GM18505 (cell line): ENCODE data around the gene PPP3CB.

Experiments used
- ATAC-seq: cut with Tn5 transposase; IDR thresholded peaks from one replicate; pipeline ENCODE4 v1.9.1; 2021; ENCODE audit not compliant: unreplicated experiment
- POLR2A ChIP-seq: IDR thresholded peaks from 4 replicates; pipeline ENCODE4 v1.6.1; 2011; ENCODE audit warnings: borderline replicate concordance; ENCODE audit not compliant: insufficient read depth, insufficient read length; ENCODE audit errors: extremely low read depth

The PPP3CB gene

DNA sequence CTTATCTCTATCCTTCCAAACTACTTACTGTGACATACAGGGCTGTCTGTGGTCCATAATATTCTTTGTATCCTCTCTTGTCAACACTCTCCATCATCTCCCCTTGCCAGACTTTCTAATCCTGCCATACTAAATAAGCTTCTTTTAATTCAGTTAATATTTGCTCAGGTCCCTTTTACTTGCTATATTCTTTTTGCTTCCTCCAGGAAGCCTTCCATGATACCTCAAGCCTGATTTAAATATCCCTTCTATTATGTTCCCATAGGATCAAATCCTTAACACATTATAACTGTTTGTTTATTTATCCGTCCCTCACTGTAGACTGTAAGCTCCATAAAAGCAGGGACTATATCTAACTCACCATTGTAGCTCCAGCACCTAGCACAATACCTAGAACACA, 7.2 kb upstream of the PPP3CB start:
- no peak for ATAC-seq
- TF ChIP-seq POLR2A = no peak

- no peak for ATAC-seq
- no peak for TF ChIP-seq POLR2A
Observed at GRCh38 chr10:73501651-73502050, 5.8 kb upstream of the PPP3CB start.

DNA sequence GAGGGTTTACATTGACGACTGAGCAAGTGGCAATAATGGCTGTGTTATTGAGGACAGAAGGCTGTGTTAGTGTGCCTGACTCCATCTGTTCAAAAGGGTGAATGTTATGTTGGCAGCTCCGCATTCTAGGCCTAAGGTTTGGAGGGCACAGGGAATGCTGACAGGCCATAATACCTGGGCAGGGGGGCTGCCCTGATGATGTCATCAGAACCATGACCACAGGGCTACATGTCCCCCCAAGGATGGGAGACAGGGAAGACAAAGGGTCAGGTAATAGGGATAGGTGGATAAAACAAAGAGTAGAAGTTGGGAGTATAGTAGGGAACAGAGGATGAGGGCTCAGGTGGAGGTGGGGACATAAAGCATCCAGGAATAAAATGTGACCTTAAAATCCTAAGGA, 1.8 kb upstream of the PPP3CB start:
- TF ChIP-seq POLR2A = no peak
- no peak for ATAC-seq

DNA sequence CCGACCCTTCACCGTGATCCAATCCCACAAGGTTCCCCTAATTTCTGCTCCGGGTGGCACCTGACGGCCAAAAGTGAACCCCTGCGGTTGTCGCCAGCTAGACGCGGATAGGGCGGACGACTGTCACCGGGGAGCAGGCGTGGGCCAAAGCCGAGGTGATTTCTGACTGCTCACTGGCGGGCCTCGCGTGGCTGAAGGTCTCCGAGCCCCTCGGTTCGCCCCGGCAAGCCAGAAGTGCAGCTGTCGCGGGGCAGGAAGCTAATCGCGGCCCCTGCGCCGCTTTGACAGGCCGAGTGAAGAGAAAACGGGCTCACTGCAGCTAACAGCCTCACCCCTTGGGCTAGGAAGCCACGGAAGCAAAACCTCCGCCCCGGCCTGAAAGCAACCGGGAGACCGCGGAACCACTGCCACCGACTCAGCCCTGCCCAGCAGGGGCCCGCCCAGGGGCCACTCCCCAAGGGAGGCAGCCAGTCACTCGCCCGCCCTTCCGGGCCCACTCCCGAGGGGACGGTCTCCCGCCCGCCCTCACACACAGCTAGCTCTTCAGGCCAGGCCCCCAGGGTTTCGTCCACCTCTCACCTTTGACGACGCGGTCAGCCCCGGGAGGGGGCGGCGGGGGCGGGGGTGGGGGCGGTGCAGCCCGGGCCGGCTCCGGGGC, 469 bp downstream of the PPP3CB start:
- peak; percentile 96 for TF ChIP-seq POLR2A
- peak; percentile 88 for ATAC-seq

DNA sequence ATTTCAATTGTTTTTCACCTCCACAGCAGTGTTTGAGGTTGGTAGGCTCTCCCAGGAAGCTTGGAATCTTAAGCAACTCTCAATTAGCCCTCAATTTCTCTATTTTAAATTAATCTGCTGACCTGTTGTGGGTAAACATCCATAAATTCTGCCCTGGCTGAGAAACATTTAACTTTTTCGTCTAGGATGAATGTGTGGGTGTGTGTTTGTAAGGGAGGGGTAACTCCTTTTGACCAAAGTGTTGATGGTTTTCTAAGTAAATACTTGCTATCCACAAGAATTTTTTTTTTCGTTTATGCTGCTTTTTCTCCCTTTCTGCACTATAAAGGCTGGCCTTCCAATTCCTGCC, 973 bp downstream of the PPP3CB start:
- no peak for ATAC-seq
- TF ChIP-seq POLR2A = no peak

DNA sequence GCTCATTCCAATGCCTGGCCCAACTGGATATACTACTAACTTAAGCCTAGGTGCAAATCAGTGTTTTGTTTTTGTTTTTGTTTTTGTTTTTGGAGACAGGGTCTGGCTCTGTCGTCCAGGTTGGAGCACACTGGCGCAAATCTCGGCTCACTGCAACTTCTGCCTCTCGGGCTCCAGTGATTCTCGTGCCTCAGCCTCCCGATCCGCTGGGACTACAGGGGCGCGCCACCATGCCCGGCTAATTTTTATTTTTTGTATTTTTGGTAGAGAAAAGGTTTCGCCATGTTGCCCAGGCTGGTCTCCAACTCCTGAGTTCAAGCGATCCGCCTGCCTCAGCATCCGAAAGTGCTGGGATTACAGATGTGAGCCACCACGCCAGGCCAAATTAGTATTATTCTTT, 1.6 kb downstream of the PPP3CB start:
- TF ChIP-seq POLR2A = no peak
- no peak for ATAC-seq

- TF ChIP-seq POLR2A = no peak
- ATAC-seq = no peak
Observed at GRCh38 chr10:73493781-73494180, 2.0 kb downstream of the PPP3CB start.

DNA sequence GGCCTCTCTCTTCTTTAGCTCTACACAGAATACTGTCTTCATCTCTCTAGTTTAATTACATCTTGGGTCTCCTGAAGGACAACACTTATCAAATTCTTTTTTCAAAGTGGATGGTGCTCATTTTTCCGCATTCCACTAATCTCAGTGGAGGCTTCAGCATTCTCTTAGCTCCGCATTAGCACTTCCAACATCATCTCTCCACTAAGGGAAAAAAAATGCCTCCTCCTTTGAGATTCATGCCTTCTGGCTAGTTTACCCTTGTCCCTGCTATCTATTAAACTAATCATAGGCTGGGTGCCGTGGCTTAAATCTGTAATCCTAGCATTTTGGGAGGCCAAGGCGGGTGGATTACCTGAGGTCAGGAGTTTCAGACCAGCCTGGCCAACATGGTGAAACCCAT, 9.2 kb downstream of the PPP3CB start:
- ATAC-seq = no peak
- TF ChIP-seq POLR2A = no peak

DNA sequence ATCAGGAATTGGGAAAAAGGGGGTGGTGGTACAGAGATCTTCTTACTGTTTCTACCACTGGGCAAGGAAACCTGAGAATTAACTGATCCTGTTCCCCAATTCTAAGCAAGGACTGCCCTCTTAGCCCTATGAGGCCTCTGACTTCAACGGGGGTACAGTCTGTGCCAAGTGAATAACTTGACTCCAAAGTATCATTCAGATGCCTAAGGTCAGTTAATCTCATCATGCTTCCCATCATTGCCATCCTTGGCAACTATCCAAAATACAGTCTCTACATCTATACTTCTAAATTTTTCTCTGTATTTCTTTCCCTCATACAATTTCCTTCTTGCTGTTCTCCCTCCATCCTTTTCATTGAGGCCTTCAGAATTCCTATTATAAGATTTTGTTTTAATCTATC, 10.5 kb downstream of the PPP3CB start:
- no peak for TF ChIP-seq POLR2A
- ATAC-seq = no peak

- no peak for ATAC-seq
- TF ChIP-seq POLR2A = no peak
Observed at GRCh38 chr10:73480158-73480557, 15.7 kb downstream of the PPP3CB start.

DNA sequence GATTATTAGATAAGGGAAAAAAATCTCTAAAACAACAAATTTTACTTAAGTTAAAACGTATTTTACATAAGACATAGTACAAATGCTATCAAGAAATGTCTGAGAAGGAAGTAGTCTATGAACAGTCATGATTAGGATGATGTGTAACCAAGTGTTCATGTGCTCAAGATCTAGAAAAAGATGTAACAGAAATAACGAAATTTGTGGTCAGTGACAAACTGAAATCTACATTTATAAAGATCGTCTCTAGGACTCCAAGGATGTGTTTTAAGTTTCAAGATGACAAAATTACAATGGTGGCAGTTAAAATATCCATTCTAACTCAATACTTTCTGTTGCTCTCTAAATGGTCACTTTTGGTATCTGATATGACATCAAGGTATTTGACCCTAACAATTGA, 17.2 kb downstream of the PPP3CB start:
- TF ChIP-seq POLR2A = no peak
- ATAC-seq = no peak

DNA sequence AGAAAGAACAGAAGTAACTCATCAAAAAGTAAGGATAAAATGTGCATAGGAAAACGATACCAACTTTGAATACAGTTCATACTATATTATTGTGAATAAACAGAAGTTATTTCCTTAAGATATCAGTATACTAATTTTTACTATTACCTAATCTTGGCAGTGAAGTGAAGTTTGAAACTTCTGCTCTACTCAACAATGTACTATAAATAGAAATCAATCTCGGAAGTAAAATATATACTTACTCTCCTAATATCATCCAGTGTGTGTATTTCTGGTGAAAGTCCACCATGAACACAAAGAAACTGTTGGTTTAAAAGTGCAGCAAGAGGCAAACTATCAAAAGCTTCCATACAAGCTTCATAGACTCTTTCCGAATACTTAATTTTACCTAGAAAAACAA, 24.6 kb downstream of the PPP3CB start:
- no peak for ATAC-seq
- TF ChIP-seq POLR2A = no peak

GRCh38 chr10:73469579-73469978, 26.2 kb downstream of the PPP3CB start:
- no peak for TF ChIP-seq POLR2A
- ATAC-seq = no peak

- ATAC-seq = no peak
- TF ChIP-seq POLR2A = no peak
Observed at GRCh38 chr10:73467206-73467605, 28.6 kb downstream of the PPP3CB start.
